SK-N-SH treated with all-trans-retinoic acid at 6 μM for 48 hours (cell line): ENCODE data around the gene TRIM24.

Experiments
- ATAC-seq: fragments of 200-7000 bp; cut with Tn5 transposase; 3 replicates; pipeline ENCODE4 v1.9.1; 2020; ENCODE audit warnings: mild to moderate bottlenecking, moderate library complexity
- ARNTL ChIP-seq: fragments of 450-650 bp; formaldehyde crosslinking; IDR thresholded peaks from 2 replicates; pipeline ENCODE4 v1.5.0; 2020; ENCODE audit warnings: low read depth, mild to moderate bottlenecking, moderate library complexity, borderline replicate concordance
- BACH2 ChIP-seq: fragments of 250-450 bp; sonication (Bioruptor Pico); IDR thresholded peaks from 2 replicates; pipeline ENCODE4 v1.9.0; 2021; ENCODE audit warnings: mild to moderate bottlenecking, borderline replicate concordance
- CREB5 ChIP-seq: fragments of 250-450 bp; sonication (Bioruptor Pico); IDR thresholded peaks from 2 replicates; pipeline ENCODE4 v1.5.1; 2020; ENCODE audit warnings: low read depth, mild to moderate bottlenecking, moderate library complexity
- CSDC2 ChIP-seq: fragments of 250-450 bp; sonication (Bioruptor Pico); IDR thresholded peaks from 2 replicates; pipeline ENCODE4 v1.5.0; 2020; ENCODE audit warnings: mild to moderate bottlenecking, moderate library complexity
- ESRRG ChIP-seq: fragments of 250-450 bp; sonication (Bioruptor Pico); IDR thresholded peaks from 2 replicates; pipeline ENCODE4 v1.6.1; 2021; ENCODE audit warnings: mild to moderate bottlenecking
- GLIS3 ChIP-seq: fragments of 250-450 bp; sonication (Bioruptor Pico); IDR thresholded peaks from 2 replicates; pipeline ENCODE4 v1.5.0; 2020; ENCODE audit warnings: mild to moderate bottlenecking, moderate library complexity
- ISL1 ChIP-seq: fragments of 250-450 bp; sonication (Bioruptor Pico); IDR thresholded peaks from 2 replicates; pipeline ENCODE4 v2.1.2; 2022; ENCODE audit warnings: mild to moderate bottlenecking, moderate library complexity
- OSR1 ChIP-seq: fragments of 250-450 bp; sonication (Bioruptor Pico); IDR thresholded peaks from 2 replicates; pipeline ENCODE4 v1.8.0; 2022; ENCODE audit warnings: moderate library complexity, mild to moderate bottlenecking, inconsistent platforms
- PATZ1 ChIP-seq: fragments of 250-450 bp; sonication (Bioruptor Pico); IDR thresholded peaks from 2 replicates; pipeline ENCODE4 v1.8.0; 2020; ENCODE audit warnings: mild to moderate bottlenecking, moderate library complexity, borderline replicate concordance
- POU6F1 ChIP-seq: fragments of 250-450 bp; sonication (Bioruptor Pico); IDR thresholded peaks from 2 replicates; pipeline ENCODE4 v1.8.0; 2021; ENCODE audit warnings: low read depth, mild to moderate bottlenecking, moderate library complexity, borderline replicate concordance
- PPARA ChIP-seq: fragments of 250-450 bp; sonication (Bioruptor Pico); IDR thresholded peaks from 2 replicates; pipeline ENCODE4 v1.5.0; 2020; ENCODE audit warnings: mild to moderate bottlenecking, borderline replicate concordance
- RARB ChIP-seq: fragments of 250-450 bp; sonication (Bioruptor Pico); IDR thresholded peaks from 2 replicates; pipeline ENCODE4 v1.8.0; 2021; ENCODE audit warnings: mild to moderate bottlenecking, moderate library complexity
- SNAI2 ChIP-seq: fragments of 250-450 bp; sonication (Bioruptor Pico); IDR thresholded peaks from 2 replicates; pipeline ENCODE4 v1.5.0; 2020; ENCODE audit warnings: mild to moderate bottlenecking, moderate library complexity
- TCF4 ChIP-seq: fragments of 250-450 bp; sonication (Bioruptor Pico); IDR thresholded peaks from 2 replicates; pipeline ENCODE4 v1.8.0; 2021; ENCODE audit warnings: mild to moderate bottlenecking, moderate library complexity, borderline replicate concordance
- TOX ChIP-seq: fragments of 250-450 bp; sonication (Bioruptor Pico); IDR thresholded peaks from 2 replicates; pipeline ENCODE4 v1.8.0; 2021; ENCODE audit warnings: mild to moderate bottlenecking, moderate library complexity, borderline replicate concordance
- TSHZ2 ChIP-seq: fragments of 250-450 bp; sonication (Bioruptor Pico); IDR thresholded peaks from 2 replicates; pipeline ENCODE4 v1.5.0; 2020; ENCODE audit warnings: mild to moderate bottlenecking, moderate library complexity
- ZC3H10 ChIP-seq: fragments of 250-450 bp; sonication (Bioruptor Pico); IDR thresholded peaks from 2 replicates; pipeline ENCODE4 v1.5.1; 2021; ENCODE audit warnings: mild to moderate bottlenecking, moderate library complexity
- ZFP3 ChIP-seq: fragments of 250-450 bp; sonication (Bioruptor Pico); IDR thresholded peaks from 2 replicates; pipeline ENCODE4 v1.5.0; 2020; ENCODE audit warnings: mild to moderate bottlenecking, moderate library complexity
- ZFP30 ChIP-seq: fragments of 450-650 bp; formaldehyde crosslinking; IDR thresholded peaks from 2 replicates; pipeline ENCODE4 v1.5.0; 2022; ENCODE audit warnings: mild to moderate bottlenecking, moderate library complexity
- ZNF565 ChIP-seq: fragments of 450-650 bp; formaldehyde crosslinking; conservative IDR thresholded peaks from 2 replicates; pipeline ENCODE4 v1.5.0; 2020; ENCODE audit warnings: low read depth, mild to moderate bottlenecking, moderate library complexity
- ZNF70 ChIP-seq: fragments of 450-650 bp; formaldehyde crosslinking; IDR thresholded peaks from 2 replicates; pipeline ENCODE4 v1.5.0; 2020; ENCODE audit warnings: mild to moderate bottlenecking, moderate library complexity
- ZNF8 ChIP-seq: fragments of 450-650 bp; formaldehyde crosslinking; IDR thresholded peaks from 2 replicates; pipeline ENCODE4 v1.5.0; 2020; ENCODE audit warnings: mild to moderate bottlenecking, moderate library complexity

Gene TRIM24

GRCh38 chr7:138546064-138546619 lies 86.1 kb downstream of the TRIM24 start:
- ATAC-seq: no peak
- TF ChIP-seq BACH2 (no peak), TOX (CRISPR knock-in tag) (no peak), ZFP30 (no peak), POU6F1 (no peak), PATZ1 (CRISPR knock-in tag) (no peak), ARNTL (CRISPR knock-in tag) (no peak), RARB (CRISPR knock-in tag) (no peak), CREB5 (CRISPR knock-in tag) (no peak), ZNF565 (CRISPR knock-in tag) (no peak), TCF4 (CRISPR knock-in tag) (no peak), ISL1 (no peak), CSDC2 (CRISPR knock-in tag) (no peak), PPARA (CRISPR knock-in tag) (no peak), ESRRG (no peak), OSR1 (CRISPR knock-in tag) (no peak), ZNF8 (CRISPR knock-in tag) (no peak), TSHZ2 (no peak), ZC3H10 (CRISPR knock-in tag) (no peak), SNAI2 (CRISPR knock-in tag) (no peak), GLIS3 (CRISPR knock-in tag) (no peak)

GRCh38 chr7:138546829-138547228 lies 86.8 kb downstream of the TRIM24 start:
- no peak for ATAC-seq
- no peak for TF ChIP-seq CREB5 (CRISPR knock-in tag)
- peak; percentile 53; the same call in 1 of the 2 replicates for TF ChIP-seq ZNF8 (CRISPR knock-in tag)
- no peak for TF ChIP-seq PPARA (CRISPR knock-in tag)
- TF ChIP-seq BACH2: no peak
- no peak for TF ChIP-seq POU6F1
- no peak for TF ChIP-seq ZC3H10 (CRISPR knock-in tag)
- TF ChIP-seq ESRRG: no peak
- TF ChIP-seq, all 23 proteins: peak for 1

GRCh38 chr7:138549082-138549481 lies 89.0 kb downstream of the TRIM24 start:
- TF ChIP-seq GLIS3 (CRISPR knock-in tag) (no peak), ZNF70 (CRISPR knock-in tag) (no peak), BACH2 (no peak), SNAI2 (CRISPR knock-in tag) (no peak), ESRRG (no peak), PPARA (CRISPR knock-in tag) (no peak), TCF4 (CRISPR knock-in tag) (no peak), TOX (CRISPR knock-in tag) (no peak), CSDC2 (CRISPR knock-in tag) (no peak), ISL1 (no peak), ZFP30 (no peak), PATZ1 (CRISPR knock-in tag) (no peak), ZFP3 (CRISPR knock-in tag) (no peak)
- no peak for ATAC-seq
